GM20431 (cell line): ENCODE measurements around the gene TGFBRAP1.
"Not testable (repeated sequence)": the region's sequence is repeated elsewhere in the genome, so short reads cannot be mapped to it uniquely, and the experiment has no call there.

Experiments used
- in situ Hi-C: fragments of 300-500 bp; cut with MseI, MboI; formaldehyde crosslinking; loops from one replicate; pipeline ENCODE4 v1.15.0; 2020; ENCODE audit warnings: low sequenced_read_pairs; ENCODE audit not compliant: unreplicated experiment

TGFBRAP1 gene

GRCh38 chr2:105287692-105288091 is 41.8 kb downstream of the TGFBRAP1 start:
- in situ Hi-C loops: no loop called here

- in situ Hi-C loops: no loop called here
Observed at GRCh38 chr2:105283532-105283931, 46.0 kb downstream of the TGFBRAP1 start.

GRCh38 chr2:105280281-105280680 is 49.3 kb downstream of the TGFBRAP1 start:
- in situ Hi-C loops: no loop called here

DNA sequence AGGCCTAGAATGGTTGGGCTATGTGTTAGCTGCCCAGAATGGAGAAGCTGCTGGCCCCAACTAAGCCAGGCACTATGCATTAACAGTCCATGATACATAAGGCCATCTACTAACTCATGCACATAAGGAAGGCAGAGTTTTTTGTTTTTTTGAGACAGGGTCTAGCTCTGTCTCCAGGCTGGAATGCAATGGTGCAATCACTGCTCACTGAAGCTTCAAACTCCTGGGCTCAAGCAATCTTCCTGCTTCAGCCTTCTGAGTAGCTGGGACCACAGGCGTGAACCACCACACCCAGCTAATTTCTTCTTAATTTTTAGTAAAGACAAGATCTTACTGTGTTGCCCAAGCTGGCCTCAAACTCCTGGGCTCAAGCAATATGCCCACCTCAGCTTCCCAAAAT is 50.4 kb downstream of the TGFBRAP1 start:
- in situ Hi-C loops: no loop called here

DNA sequence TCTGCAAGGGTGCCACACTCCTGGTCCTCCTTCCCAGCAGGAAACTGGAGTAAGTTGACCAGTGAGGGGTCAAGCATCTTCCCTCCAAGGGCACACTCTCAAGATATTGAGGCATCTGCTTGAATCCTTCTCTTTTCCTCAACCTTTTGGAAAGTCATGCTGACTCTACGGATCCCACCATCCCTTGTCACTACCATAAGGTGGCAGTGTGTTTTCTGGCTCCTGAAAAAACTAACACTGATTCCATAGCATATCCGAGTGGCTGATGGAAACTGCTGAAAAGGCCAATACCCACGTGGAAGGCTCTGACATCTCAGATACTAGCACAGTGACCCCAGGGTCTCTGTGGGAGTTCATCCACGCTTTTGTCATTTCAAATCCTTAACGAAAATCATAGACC is 50.9 kb downstream of the TGFBRAP1 start:
- in situ Hi-C loops: no loop called here

DNA sequence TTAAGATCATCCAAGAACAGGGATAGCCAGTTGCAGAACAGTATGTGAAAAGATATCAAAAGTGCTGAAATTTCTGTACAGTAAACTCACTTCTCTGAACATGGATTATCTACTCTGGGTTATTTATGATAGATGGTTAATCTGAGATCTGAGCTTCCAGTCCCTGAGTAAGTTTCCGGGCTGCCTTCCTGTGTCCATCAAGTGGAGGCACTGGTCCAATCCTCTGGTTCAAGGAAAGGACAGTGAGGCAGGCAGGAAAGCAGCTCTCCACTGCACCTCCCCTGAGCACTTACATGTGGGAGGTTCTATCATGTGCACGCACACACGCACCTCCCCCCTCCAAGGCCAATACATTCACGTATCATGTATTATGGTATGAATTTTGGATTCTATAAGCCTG is 55.5 kb downstream of the TGFBRAP1 start:
- in situ Hi-C loops: no loop called here

DNA sequence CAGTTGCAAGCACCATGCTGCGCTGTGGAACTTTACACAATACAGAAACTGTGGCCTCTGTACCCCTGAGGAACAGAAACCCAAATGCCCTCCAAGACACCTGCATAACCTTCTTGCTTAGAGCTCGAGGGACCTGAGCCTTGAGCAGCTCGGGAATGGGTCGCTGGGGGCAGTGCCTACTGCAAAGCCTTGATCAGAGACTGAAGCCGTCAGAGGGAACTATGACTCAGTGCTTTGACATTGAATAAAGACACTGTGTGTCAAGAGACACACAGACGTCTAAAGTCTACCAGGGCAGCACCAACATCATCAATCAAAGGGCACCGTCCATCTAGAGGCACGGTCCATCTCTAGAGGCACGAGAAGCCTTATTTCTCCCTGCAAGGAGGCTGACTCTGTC is 57.4 kb downstream of the TGFBRAP1 start:
- in situ Hi-C loops: no loop called here

DNA sequence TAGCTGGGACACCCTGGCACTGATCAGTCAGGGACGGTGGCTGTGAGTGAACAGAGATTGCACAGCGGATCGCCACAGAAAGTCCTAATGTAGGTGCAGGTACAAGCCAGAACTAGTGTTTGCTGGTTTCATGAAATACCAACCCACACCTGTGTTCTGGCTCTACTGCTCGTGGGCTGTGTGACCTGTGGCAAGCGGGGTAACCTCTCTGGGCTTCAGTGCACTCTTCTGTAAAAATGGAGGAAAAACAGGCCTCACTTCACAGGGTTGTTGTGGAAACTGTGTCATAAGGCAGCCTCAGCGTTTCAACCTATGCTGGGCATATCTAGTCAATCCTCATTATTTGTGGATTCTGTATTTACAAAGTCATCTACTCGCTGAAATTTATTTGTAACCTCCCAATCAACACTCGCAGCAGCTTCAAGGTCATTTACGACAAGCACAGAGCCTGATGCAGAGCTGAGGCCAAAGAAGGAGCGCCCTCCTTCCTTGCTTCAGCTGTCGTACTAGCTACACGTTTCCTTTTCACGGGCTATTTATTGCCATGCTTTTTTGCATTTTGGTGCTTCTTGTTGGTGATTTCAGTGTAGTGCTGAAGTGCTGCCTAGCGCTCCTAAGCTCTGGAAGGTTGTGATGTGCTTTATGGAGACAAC is 58.0 kb downstream of the TGFBRAP1 start:
- in situ Hi-C loops: no loop called here

DNA sequence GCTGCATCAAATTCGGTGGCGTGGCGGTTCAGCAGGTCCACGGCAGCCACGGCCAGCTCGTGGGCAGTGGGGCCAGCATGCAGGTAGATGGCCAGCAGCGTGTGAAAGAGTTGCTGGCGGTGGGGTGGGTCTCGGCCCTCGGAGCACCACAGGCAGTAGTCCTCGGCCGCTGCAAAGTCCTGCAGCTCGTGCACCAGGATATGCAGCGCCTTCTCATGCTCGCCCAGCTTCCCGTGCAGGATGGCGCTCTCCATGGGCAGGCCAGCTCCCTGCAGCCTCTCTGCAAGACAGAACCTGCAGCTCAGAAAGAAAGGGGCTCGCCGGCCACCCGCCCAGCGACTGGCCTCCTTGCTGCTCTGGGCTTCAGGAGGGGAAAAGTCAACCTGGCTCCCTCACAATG is 60.1 kb downstream of the TGFBRAP1 start:
- in situ Hi-C loops: no loop called here

GRCh38 chr2:105262651-105263091 is 66.9 kb downstream of the TGFBRAP1 start:
- in situ Hi-C loops: no loop called here

DNA sequence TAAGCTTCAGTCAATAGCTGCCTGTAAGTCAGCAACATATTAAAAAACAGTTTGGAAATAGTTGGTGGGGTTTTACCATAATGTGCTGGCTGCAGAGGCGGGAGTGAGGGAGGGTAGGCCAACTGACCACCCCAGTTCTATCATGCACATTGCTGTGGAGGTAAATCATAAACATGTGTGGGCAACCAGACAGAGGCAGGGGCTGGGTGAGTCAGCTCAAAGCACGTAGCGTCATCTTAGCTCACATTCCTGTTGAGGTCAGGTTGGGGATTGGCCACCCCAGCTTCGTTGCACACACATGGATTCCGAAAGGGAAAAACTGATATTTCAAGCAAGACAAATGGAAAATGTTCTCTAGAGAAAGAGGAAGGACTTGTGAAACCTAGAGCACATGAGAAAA is 68.5 kb downstream of the TGFBRAP1 start:
- in situ Hi-C loops: no loop called here

- in situ Hi-C loops: no loop called here
Observed at GRCh38 chr2:105258835-105259350, 70.6 kb downstream of the TGFBRAP1 start.

DNA sequence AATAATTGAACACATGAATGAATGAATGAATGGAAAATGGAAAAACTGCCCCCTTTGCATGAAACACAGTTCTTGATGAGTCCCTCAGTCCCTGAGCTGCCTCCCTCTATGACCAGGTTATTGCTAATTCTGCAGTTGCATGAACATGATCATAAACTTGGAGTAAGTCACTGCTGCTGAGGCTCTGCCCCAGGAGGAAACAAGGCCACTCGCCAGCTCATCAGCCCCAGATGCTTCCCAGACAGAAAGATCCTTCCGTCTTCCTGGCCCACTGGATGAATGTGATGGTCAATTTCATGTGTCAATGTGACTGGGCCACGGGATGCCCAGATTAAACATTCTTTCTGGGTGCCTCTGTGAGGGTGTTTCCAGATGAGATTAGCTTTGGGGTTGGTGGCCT is 71.6 kb downstream of the TGFBRAP1 start:
- in situ Hi-C loops: no loop called here

- in situ Hi-C loops: no loop called here
Observed at GRCh38 chr2:105256431-105257047, 73.0 kb downstream of the TGFBRAP1 start.

DNA sequence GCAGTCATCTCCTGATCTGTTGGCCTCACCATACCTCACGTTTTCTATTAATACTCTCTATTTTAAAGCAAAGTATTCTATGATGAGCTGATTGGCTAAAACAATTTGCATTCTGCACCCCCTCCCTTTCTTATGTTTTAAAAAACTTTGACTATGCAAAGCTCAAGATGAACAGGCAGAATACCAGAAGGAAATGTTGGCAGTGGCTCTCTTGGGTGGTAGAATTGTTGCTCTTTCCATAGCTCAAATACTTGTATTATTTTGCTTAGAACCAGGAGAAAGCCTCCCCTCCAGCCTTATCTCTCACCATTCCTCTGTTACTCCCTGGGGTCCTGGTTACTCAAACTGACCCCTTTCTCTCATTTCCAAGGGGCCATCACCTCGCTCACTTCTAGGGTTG is 73.6 kb downstream of the TGFBRAP1 start:
- in situ Hi-C loops: no loop called here

GRCh38 chr2:105254531-105255210 is 74.9 kb downstream of the TGFBRAP1 start:
- in situ Hi-C loops: no loop called here

DNA sequence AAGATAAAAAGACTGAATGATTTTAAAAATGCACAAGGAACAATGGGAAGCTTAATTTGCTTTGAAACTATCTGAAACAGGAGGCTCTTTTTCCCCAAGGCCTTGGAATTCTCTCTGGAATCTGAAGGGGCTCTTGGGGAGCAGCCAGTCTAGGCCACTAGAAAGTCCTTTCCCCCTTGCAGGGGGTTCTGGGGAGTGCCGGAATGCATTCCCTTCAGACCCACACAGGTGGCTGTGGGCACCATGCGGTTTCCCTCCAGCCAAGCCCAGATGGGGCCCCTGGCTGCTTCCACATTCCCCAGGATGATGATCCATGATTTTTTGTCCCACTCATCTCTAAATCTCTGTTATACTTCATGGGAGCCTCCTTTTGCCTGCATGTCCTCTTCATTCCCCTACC is 77.3 kb downstream of the TGFBRAP1 start:
- in situ Hi-C loops: no loop called here

DNA sequence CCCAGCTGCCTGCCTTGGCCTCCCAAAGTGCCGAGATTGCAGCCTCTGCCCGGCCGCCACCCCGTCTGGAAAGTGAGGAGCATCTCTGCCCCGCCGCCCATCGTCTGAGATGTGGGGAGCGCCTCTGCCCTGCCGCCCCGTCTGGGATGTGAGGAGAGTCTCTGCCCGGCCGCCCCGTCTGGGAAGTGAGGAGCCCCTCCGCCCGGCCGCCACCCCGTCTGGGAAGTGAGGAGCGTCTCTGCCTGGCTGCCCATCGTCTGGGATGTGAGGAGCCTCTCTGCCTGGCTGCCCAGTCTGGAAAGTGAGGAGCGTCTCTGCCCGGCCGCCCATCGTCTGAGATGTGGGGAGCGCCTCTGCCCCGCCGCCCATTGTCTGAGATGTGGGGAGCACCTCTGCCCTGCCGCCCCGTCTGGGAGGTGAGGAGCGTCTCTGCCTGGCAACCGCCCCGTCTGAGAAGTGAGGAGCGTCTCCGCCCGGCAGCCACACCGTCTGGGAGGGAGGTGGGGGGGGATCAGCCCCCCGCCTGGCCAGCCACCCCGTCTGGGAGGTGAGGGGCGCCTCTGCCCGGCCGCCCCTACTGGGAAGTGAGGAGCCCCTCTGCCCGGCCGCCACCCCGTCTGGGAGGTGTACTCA is 78.4 kb downstream of the TGFBRAP1 start:
- in situ Hi-C loops: not testable (repeated sequence)

DNA sequence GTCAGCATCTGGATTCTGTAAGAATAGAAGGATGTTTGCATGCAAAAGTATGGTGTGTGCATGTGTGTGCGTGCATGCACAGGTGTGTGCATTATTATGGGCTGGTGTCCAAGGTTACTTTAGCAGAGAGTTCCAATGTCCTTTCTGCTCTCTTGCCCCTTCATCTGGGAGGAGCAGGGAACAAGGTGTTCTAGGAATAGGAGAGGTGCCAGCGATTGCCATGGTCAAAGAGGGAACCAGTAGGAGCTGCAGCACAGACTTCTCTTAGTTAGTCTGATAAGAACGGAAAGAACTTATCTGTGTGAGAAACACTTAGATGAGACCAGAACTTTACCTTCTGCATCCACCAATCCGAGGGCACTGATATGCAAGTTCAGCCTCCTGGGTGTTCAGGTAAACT is 79.6 kb downstream of the TGFBRAP1 start:
- in situ Hi-C loops: no loop called here

GRCh38 chr2:105249181-105249580 is 80.4 kb downstream of the TGFBRAP1 start:
- in situ Hi-C loops: no loop called here
